ENCODE results near the gene ZFPM1. TPM values are rescaled to one million over a fixed set of nuclear protein-coding genes. Genes with fewer than 3 reads are reported as not detected.

ZFPM1 gene
- total RNA-seq, 1 experiment from 2014 or later, result 24.1 TPM

DNA sequence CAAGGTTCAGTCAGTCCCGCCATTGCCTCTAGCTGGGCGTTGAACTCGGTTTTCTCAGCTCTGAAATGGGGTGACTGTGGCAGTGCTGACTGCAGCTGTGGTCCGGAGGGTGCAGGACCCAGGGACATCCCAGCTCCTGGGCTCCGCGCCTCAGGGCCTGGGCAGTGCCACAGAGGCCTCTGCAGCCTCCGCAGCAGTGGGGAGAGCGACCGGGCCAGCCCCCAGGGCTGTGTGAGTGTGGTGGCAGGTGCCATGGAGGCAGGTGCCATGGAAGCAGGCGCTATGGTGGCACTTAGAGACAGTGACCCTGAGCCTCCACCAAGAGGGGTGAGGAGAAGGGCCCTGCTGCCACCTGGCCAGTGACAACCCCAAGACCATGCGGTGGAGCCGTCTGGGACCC, 39.4 kb upstream of the ZFPM1 start:
- no peak for DNase-seq
- Histone ChIP-seq H3K4me1 (no peaks in the 10 kb centered on the region), H3K36me3 (ENCODE audit: control insufficient read depth, insufficient read depth, low read length) (no peaks in the 10 kb centered on the region), H3K4me3 (ENCODE audit: low read depth, low read length) (no peak overlapping the region), H3K27me3 (replicated peaks; ENCODE audit: control insufficient read depth, insufficient read depth, low read length) (no peaks in the 10 kb centered on the region), H3K9me3 (no peaks in the 10 kb centered on the region)
- no TSS peak for BruUV-seq (replicated peaks)
- H3K27me3 Mint-ChIP-seq (ENCODE audit: insufficient read depth, unreplicated experiment), result peaks cover 2% of the 10 kb centered on the region
- TF ChIP-seq, protein P1, sequence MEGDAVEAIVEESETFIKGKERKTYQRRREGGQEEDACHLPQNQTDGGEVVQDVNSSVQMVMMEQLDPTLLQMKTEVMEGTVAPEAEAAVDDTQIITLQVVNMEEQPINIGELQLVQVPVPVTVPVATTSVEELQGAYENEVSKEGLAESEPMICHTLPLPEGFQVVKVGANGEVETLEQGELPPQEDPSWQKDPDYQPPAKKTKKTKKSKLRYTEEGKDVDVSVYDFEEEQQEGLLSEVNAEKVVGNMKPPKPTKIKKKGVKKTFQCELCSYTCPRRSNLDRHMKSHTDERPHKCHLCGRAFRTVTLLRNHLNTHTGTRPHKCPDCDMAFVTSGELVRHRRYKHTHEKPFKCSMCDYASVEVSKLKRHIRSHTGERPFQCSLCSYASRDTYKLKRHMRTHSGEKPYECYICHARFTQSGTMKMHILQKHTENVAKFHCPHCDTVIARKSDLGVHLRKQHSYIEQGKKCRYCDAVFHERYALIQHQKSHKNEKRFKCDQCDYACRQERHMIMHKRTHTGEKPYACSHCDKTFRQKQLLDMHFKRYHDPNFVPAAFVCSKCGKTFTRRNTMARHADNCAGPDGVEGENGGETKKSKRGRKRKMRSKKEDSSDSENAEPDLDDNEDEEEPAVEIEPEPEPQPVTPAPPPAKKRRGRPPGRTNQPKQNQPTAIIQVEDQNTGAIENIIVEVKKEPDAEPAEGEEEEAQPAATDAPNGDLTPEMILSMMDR (IDR thresholded peaks at IDR 0.05; ENCODE audit: insufficient read depth in 1 of 2, low read depth in 1 of 2, low read length in 1 of 2, severe bottlenecking in 1 of 2, unreplicated experiment in 1 of 2), result no peak
- POLR2A ChIA-PET, result no interaction called here
- no peaks in the 10 kb centered on the region for H3K36me3 Mint-ChIP-seq (ENCODE audit: insufficient read depth, unreplicated experiment)
- CTCF ChIA-PET, result no interaction called here
- H3K4me3 Mint-ChIP-seq (ENCODE audit: unreplicated experiment), result no peak overlapping the region
- H3K9me3 Mint-ChIP-seq (ENCODE audit: unreplicated experiment), result no peaks in the 10 kb centered on the region
- no peaks in the 10 kb centered on the region for H3K4me1 Mint-ChIP-seq (ENCODE audit: low read depth, unreplicated experiment)
- intact Hi-C loops (cut with micrococcal nuclease; ENCODE audit: unreplicated experiment), result no loop called here
- no peak overlapping the region for H3K27ac Mint-ChIP-seq (ENCODE audit: unreplicated experiment)

- CTCF ChIA-PET, result no interaction called here
Observed at GRCh38 chr16:88414521-88415380, 38.3 kb upstream of the ZFPM1 start.

GRCh38 chr16:88415381-88415705, 37.7 kb upstream of the ZFPM1 start:
- Mint-ChIP-seq H3K36me3 (ENCODE audit: insufficient read depth, unreplicated experiment) (no peaks in the 10 kb centered on the region), H3K4me1 (ENCODE audit: low read depth, unreplicated experiment) (no peaks in the 10 kb centered on the region), H3K4me3 (ENCODE audit: unreplicated experiment) (no peak overlapping the region), H3K27me3 (ENCODE audit: insufficient read depth, unreplicated experiment) (peaks cover 4% of the 10 kb centered on the region), H3K9me3 (ENCODE audit: unreplicated experiment) (no peaks in the 10 kb centered on the region), H3K27ac (ENCODE audit: unreplicated experiment) (no peak overlapping the region)
- H3K4me1 ChIP-seq, result no peaks in the 10 kb centered on the region
- no peak for DNase-seq
- CTCF ChIA-PET, result no interaction called here
- intact Hi-C loops (cut with micrococcal nuclease; ENCODE audit: unreplicated experiment), result no loop called here
- POLR2A ChIA-PET, result no interaction called here
- H3K36me3 ChIP-seq (ENCODE audit: control insufficient read depth, insufficient read depth, low read length), result no peaks in the 10 kb centered on the region
- H3K27me3 ChIP-seq (replicated peaks; ENCODE audit: control insufficient read depth, insufficient read depth, low read length), result no peaks in the 10 kb centered on the region
- no peak overlapping the region for H3K4me3 ChIP-seq (ENCODE audit: low read depth, low read length)
- H3K9me3 ChIP-seq, result no peaks in the 10 kb centered on the region
- TF ChIP-seq, protein P1 (IDR thresholded peaks at IDR 0.05; ENCODE audit: insufficient read depth in 1 of 2, low read depth in 1 of 2, low read length in 1 of 2, severe bottlenecking in 1 of 2, unreplicated experiment in 1 of 2), result no peak
- BruUV-seq (replicated peaks), result no TSS peak

More at GRCh38 chr16:88414521-88415380, 38.3 kb upstream of the ZFPM1 start:
- BruUV-seq (replicated peaks), result no TSS peak
- Mint-ChIP-seq H3K27ac (ENCODE audit: unreplicated experiment) (no peak overlapping the region), H3K4me1 (ENCODE audit: low read depth, unreplicated experiment) (no peaks in the 10 kb centered on the region), H3K9me3 (ENCODE audit: unreplicated experiment) (no peaks in the 10 kb centered on the region), H3K27me3 (ENCODE audit: insufficient read depth, unreplicated experiment) (peaks cover 4% of the 10 kb centered on the region), H3K36me3 (ENCODE audit: insufficient read depth, unreplicated experiment) (no peaks in the 10 kb centered on the region), H3K4me3 (ENCODE audit: unreplicated experiment) (no peak overlapping the region)
- TF ChIP-seq, protein P1 (IDR thresholded peaks at IDR 0.05; ENCODE audit: insufficient read depth in 1 of 2, low read depth in 1 of 2, low read length in 1 of 2, severe bottlenecking in 1 of 2, unreplicated experiment in 1 of 2), result no peak
- no peak for DNase-seq
- intact Hi-C loops (cut with micrococcal nuclease; ENCODE audit: unreplicated experiment), result no loop called here
- POLR2A ChIA-PET, result no interaction called here
- no peaks in the 10 kb centered on the region for H3K4me1 ChIP-seq
- no peaks in the 10 kb centered on the region for H3K27me3 ChIP-seq (replicated peaks; ENCODE audit: control insufficient read depth, insufficient read depth, low read length)
- H3K9me3 ChIP-seq, result no peaks in the 10 kb centered on the region
- H3K4me3 ChIP-seq (ENCODE audit: low read depth, low read length), result no peak overlapping the region
- no peaks in the 10 kb centered on the region for H3K36me3 ChIP-seq (ENCODE audit: control insufficient read depth, insufficient read depth, low read length)

Data from Caco-2 (cell line).